ENCODE results near the gene RUNX3. TPM values are rescaled to one million over a fixed set of nuclear protein-coding genes. Genes with fewer than 3 reads are reported as not detected.

The RUNX3 gene
- total and polyA plus RNA-seq, 2 donors (not counting 1 experiment from before 2014, with no cell fraction given): 86.0 to 127 TPM

GRCh38 chr1:24857507-24858133, 72.5 kb downstream of the RUNX3 start:
- H3K9me3 Mint-ChIP-seq (ENCODE audit: insufficient read depth): no peaks in the 10 kb centered on the region
- no peak for DNase-seq
- H3K27me3 ChIP-seq (replicated peaks in 1 of 4; ENCODE audit: control extremely low read depth in 1 of 4, control insufficient read depth in 3 of 4, insufficient read depth in 4 of 4, low read length in 3 of 4): peaks cover 0 to 4% (median 0%) of the 10 kb centered on the region in 4 experiments
- H3K79me2 ChIP-seq (ENCODE audit: control insufficient read depth, insufficient read depth, low read length): no peaks in the 10 kb centered on the region
- WGBS (ENCODE audit: insufficient coverage): 96% methylated on average over 2 of the region's 6 CpGs
- no peak overlapping the region for H3K4me3 ChIP-seq (ENCODE audit: control extremely low read depth in 1 of 5, extremely low read depth in 1 of 5, insufficient read depth in 1 of 5, low read depth in 2 of 5, low read length in 4 of 5)
- intact Hi-C loops (cut with micrococcal nuclease): no loop called here
- no peaks in the 10 kb centered on the region for H3K4me1 Mint-ChIP-seq
- H3K9ac ChIP-seq (ENCODE audit: low read length): no peak overlapping the region
- H2AFZ ChIP-seq (ENCODE audit: insufficient read depth, low read depth, low read length, poor library complexity, severe bottlenecking): no peak overlapping the region
- no peak overlapping the region for H3K27ac Mint-ChIP-seq
- H3K27me3 Mint-ChIP-seq: peaks cover 3% of the 10 kb centered on the region
- no peaks in the 10 kb centered on the region for H4K20me1 ChIP-seq (ENCODE audit: control insufficient read depth, insufficient read depth, low read length, poor library complexity, severe bottlenecking)
- CTCF ChIA-PET: interaction anchor here (1.3 kb wide), 1 partner anchor 349 kb away, joined by 3 read pairs; no protein-coding TSS in a partner anchor
- H3K4me3 Mint-ChIP-seq: no peak overlapping the region
- no peaks in the 10 kb centered on the region for H3K36me3 ChIP-seq (replicated peaks in 1 of 2; ENCODE audit: control extremely low read depth in 1 of 2, control insufficient read depth in 1 of 2, extremely low read depth in 1 of 2, insufficient read depth in 2 of 2, low read length in 1 of 2)
- no peak for TF ChIP-seq EZH2 (IDR thresholded peaks at IDR 0.05; ENCODE audit: borderline replicate concordance, insufficient read depth, low read depth, low read length, poor library complexity, severe bottlenecking)
- TF ChIP-seq CTCF (IDR thresholded peaks at IDR 0.05): no peak
- H3K9me3 ChIP-seq (ENCODE audit: control extremely low read depth in 1 of 3, control insufficient read depth in 2 of 3, insufficient read depth in 1 of 3, low read length in 2 of 3): no peaks in the 10 kb centered on the region
- no peak overlapping the region for H3K4me2 ChIP-seq (replicated peaks; ENCODE audit: low read depth, low read length, poor library complexity, severe bottlenecking)
- no peak for ATAC-seq (ENCODE audit: low read depth)
- H3K27ac ChIP-seq (ENCODE audit: low read length in 2 of 2): no peak overlapping the region
- H3K4me1 ChIP-seq (ENCODE audit: control insufficient read depth in 2 of 2, insufficient read depth in 2 of 2, low read length in 2 of 2): no peaks in the 10 kb centered on the region
- POLR2A ChIA-PET: no interaction called here

- H3K27ac ChIP-seq (ENCODE audit: low read length in 2 of 2): no peak overlapping the region
Measured at GRCh38 chr1:24856787-24857506, 73.1 kb downstream of the RUNX3 start.

More at GRCh38 chr1:24856787-24857506, 73.1 kb downstream of the RUNX3 start:
- H3K9me3 Mint-ChIP-seq (ENCODE audit: insufficient read depth): no peaks in the 10 kb centered on the region
- CTCF ChIA-PET: interaction anchor here (1.3 kb wide), 1 partner anchor 350 kb away, joined by 3 read pairs; no protein-coding TSS in a partner anchor
- no peaks in the 10 kb centered on the region for H3K36me3 ChIP-seq (replicated peaks in 1 of 2; ENCODE audit: control extremely low read depth in 1 of 2, control insufficient read depth in 1 of 2, extremely low read depth in 1 of 2, insufficient read depth in 2 of 2, low read length in 1 of 2)
- 88% methylated on average over 11 of the region's 16 CpGs for WGBS (ENCODE audit: insufficient coverage)
- no peak for ATAC-seq (ENCODE audit: low read depth)
- H3K27me3 Mint-ChIP-seq: no peaks in the 10 kb centered on the region
- H3K4me1 Mint-ChIP-seq: no peaks in the 10 kb centered on the region
- H3K27ac Mint-ChIP-seq: no peak overlapping the region
- H3K4me1 ChIP-seq (ENCODE audit: control insufficient read depth in 2 of 2, insufficient read depth in 2 of 2, low read length in 2 of 2): no peaks in the 10 kb centered on the region
- no peak overlapping the region for H3K4me2 ChIP-seq (replicated peaks; ENCODE audit: low read depth, low read length, poor library complexity, severe bottlenecking)
- peaks cover 0 to 4% (median 0%) of the 10 kb centered on the region in 4 experiments for H3K27me3 ChIP-seq (replicated peaks in 1 of 4; ENCODE audit: control extremely low read depth in 1 of 4, control insufficient read depth in 3 of 4, insufficient read depth in 4 of 4, low read length in 3 of 4)
- H4K20me1 ChIP-seq (ENCODE audit: control insufficient read depth, insufficient read depth, low read length, poor library complexity, severe bottlenecking): no peaks in the 10 kb centered on the region
- POLR2A ChIA-PET: no interaction called here
- H3K9ac ChIP-seq (ENCODE audit: low read length): no peak overlapping the region
- no peak for DNase-seq
- H3K9me3 ChIP-seq (ENCODE audit: control extremely low read depth in 1 of 3, control insufficient read depth in 2 of 3, insufficient read depth in 1 of 3, low read length in 2 of 3): no peaks in the 10 kb centered on the region
- TF ChIP-seq EZH2 (IDR thresholded peaks at IDR 0.05; ENCODE audit: borderline replicate concordance, insufficient read depth, low read depth, low read length, poor library complexity, severe bottlenecking) (no peak), CTCF (IDR thresholded peaks at IDR 0.05) (no peak)
- intact Hi-C loops (cut with micrococcal nuclease): no loop called here
- no peak overlapping the region for H3K4me3 Mint-ChIP-seq
- H3K4me3 ChIP-seq (ENCODE audit: control extremely low read depth in 1 of 5, extremely low read depth in 1 of 5, insufficient read depth in 1 of 5, low read depth in 2 of 5, low read length in 4 of 5): no peak overlapping the region
- no peaks in the 10 kb centered on the region for H3K79me2 ChIP-seq (ENCODE audit: control insufficient read depth, insufficient read depth, low read length)
- H2AFZ ChIP-seq (ENCODE audit: insufficient read depth, low read depth, low read length, poor library complexity, severe bottlenecking): no peak overlapping the region
